DND-41 (cell line): ENCODE results near the gene DSCAM.

ENCODE experiments used
- ATAC-seq: fragments of 200-7000 bp; cut with Tn5 transposase; 3 replicates; pipeline ENCODE4 v1.9.1; 2021; ENCODE audit warnings: low read depth; ENCODE audit not compliant: insufficient read depth
- DNase-seq: peaks from one replicate; pipeline ENCODE4 v3.0.0-alpha.2; 2020
- H2AFZ ChIP-seq: 2 replicates; pipeline ENCODE4 v1.6.0; 2012; ENCODE audit warnings: low read depth, low read length
- H3K27ac ChIP-seq: 2 replicates; pipeline ENCODE4 v1.5.1; 2012; ENCODE audit warnings: low read length, inconsistent platforms
- H3K27me3 ChIP-seq: fragments of 200-600 bp; sonication (generic); 2 replicates; pipeline ENCODE4 v1.6.0; 2012; ENCODE audit warnings: low read length, mild to moderate bottlenecking, inconsistent platforms; ENCODE audit not compliant: insufficient read depth, poor library complexity
- H3K36me3 ChIP-seq: 2 replicates; pipeline ENCODE4 v1.5.1; 2012; ENCODE audit warnings: low read length, inconsistent platforms; ENCODE audit not compliant: insufficient read depth
- H3K4me1 ChIP-seq: 2 replicates; pipeline ENCODE4 v1.5.1; 2012; ENCODE audit warnings: mild to moderate bottlenecking, low read length; ENCODE audit not compliant: insufficient read depth
- H3K4me2 ChIP-seq: 2 replicates; pipeline ENCODE4 v1.6.0; 2012; ENCODE audit warnings: mild to moderate bottlenecking, moderate library complexity, low read length, inconsistent platforms; ENCODE audit not compliant: insufficient read depth
- H3K4me3 ChIP-seq, 2 experiments: fragments of 200-600 bp in 1 of 2; shearing (Covaris generic) in 1 of 2; 2 replicates each; pipeline ENCODE4 v1.5.1; 2012 to 2016; ENCODE audit warnings: inconsistent platforms in 2 of 2, low read length in 2 of 2, mild to moderate bottlenecking in 2 of 2, low read depth in 1 of 2, moderate library complexity in 1 of 2
- H3K79me2 ChIP-seq: 2 replicates; pipeline ENCODE4 v1.6.0; 2012; ENCODE audit warnings: low read length, inconsistent platforms; ENCODE audit not compliant: insufficient read depth
- H3K9ac ChIP-seq: 2 replicates; pipeline ENCODE4 v1.6.0; 2012; ENCODE audit warnings: low read depth, mild to moderate bottlenecking, inconsistent platforms, low read length, moderate library complexity
- H3K9me3 ChIP-seq: 2 replicates; pipeline ENCODE4 v1.5.1; 2012; ENCODE audit warnings: low read length, moderate library complexity, mild to moderate bottlenecking, inconsistent platforms; ENCODE audit not compliant: insufficient read depth, severe bottlenecking
- H4K20me1 ChIP-seq: 2 replicates; pipeline ENCODE4 v1.6.0; 2012; ENCODE audit warnings: low read length; ENCODE audit not compliant: insufficient read depth
- CTCF ChIP-seq: IDR thresholded peaks from 2 replicates; pipeline ENCODE4 v1.5.1; 2012; ENCODE audit warnings: borderline replicate concordance, low read length, moderate library complexity, mild to moderate bottlenecking; ENCODE audit not compliant: poor library complexity, severe bottlenecking; ENCODE audit errors: extremely low read depth
- EZH2 ChIP-seq: IDR thresholded peaks from 3 replicates; pipeline ENCODE4 v1.6.1; 2012; ENCODE audit warnings: borderline replicate concordance, low read depth, mild to moderate bottlenecking, moderate library complexity, low read length, inconsistent platforms; ENCODE audit not compliant: severe bottlenecking

DSCAM gene

DNA sequence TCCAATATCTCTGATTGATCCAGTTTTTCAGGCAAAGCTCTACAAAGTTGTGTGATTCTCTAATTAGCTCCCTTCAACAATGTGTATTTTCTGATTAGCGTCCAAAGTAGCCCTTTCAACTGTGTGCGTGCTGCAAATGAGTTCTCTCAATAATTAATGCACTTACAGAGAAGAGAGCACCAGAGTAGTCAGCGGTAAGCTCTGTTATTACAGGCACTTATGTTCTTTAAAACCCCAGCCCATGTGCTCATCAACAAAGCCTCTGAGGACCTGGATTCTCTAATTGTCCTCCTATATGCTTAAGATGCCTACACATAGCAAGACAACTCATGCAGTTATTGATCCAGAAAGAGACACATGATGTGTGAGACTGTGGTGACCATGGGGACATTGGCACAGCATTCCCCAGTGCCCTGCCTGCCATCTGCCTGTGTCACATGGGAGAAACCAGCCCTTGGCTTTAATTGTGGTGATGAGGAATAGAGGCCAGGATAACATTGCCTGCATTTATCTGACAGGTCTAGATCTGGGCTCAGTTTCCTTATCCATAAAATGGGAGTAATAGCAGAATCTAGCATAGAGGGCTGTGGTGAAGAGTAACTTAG, 828.0 kb downstream of the DSCAM start:
- H3K36me3 ChIP-seq = no peaks in the 10 kb centered on the region
- H3K4me1 ChIP-seq = no peaks in the 10 kb centered on the region
- no peak overlapping the region for H3K9ac ChIP-seq
- no peaks in the 10 kb centered on the region for H4K20me1 ChIP-seq
- H3K27ac ChIP-seq = no peak overlapping the region
- TF ChIP-seq EZH2 (no peak), CTCF (no peak)
- no peak overlapping the region for H2AFZ ChIP-seq
- no peaks in the 10 kb centered on the region for H3K79me2 ChIP-seq
- H3K9me3 ChIP-seq = no peaks in the 10 kb centered on the region
- no peak overlapping the region for H3K4me3 ChIP-seq
- no peaks in the 10 kb centered on the region for H3K27me3 ChIP-seq
- DNase-seq = no peak
- no peak for ATAC-seq
- no peak overlapping the region for H3K4me2 ChIP-seq

- H3K79me2 ChIP-seq = no peaks in the 10 kb centered on the region
Measured at GRCh38 chr21:40016667-40017066, 830.3 kb downstream of the DSCAM start.

GRCh38 chr21:40016234-40016633, 830.7 kb downstream of the DSCAM start:
- no peak overlapping the region for H3K27ac ChIP-seq
- H3K4me1 ChIP-seq = no peaks in the 10 kb centered on the region
- no peaks in the 10 kb centered on the region for H3K9me3 ChIP-seq
- no peak for DNase-seq
- H3K9ac ChIP-seq = no peak overlapping the region
- no peaks in the 10 kb centered on the region for H3K79me2 ChIP-seq
- TF ChIP-seq CTCF (no peak), EZH2 (no peak)
- H4K20me1 ChIP-seq = no peaks in the 10 kb centered on the region
- no peak overlapping the region for H3K4me3 ChIP-seq
- ATAC-seq = no peak
- H3K4me2 ChIP-seq = no peak overlapping the region
- H3K36me3 ChIP-seq = no peaks in the 10 kb centered on the region
- no peak overlapping the region for H2AFZ ChIP-seq
- no peaks in the 10 kb centered on the region for H3K27me3 ChIP-seq

More at GRCh38 chr21:40016667-40017066, 830.3 kb downstream of the DSCAM start:
- Histone ChIP-seq H4K20me1 (no peaks in the 10 kb centered on the region), H3K9ac (no peak overlapping the region), H3K9me3 (no peaks in the 10 kb centered on the region), H3K27ac (no peak overlapping the region), H3K4me3 (no peak overlapping the region), H3K4me1 (no peaks in the 10 kb centered on the region), H2AFZ (no peak overlapping the region), H3K4me2 (no peak overlapping the region), H3K27me3 (no peaks in the 10 kb centered on the region), H3K36me3 (no peaks in the 10 kb centered on the region)
- no peak for DNase-seq
- TF ChIP-seq EZH2 (no peak), CTCF (no peak)
- no peak for ATAC-seq

- no peak for ATAC-seq
- TF ChIP-seq CTCF (no peak), EZH2 (no peak)
- no peak for DNase-seq
- Histone ChIP-seq H2AFZ (no peak overlapping the region), H3K36me3 (no peaks in the 10 kb centered on the region), H3K4me3 (no peak overlapping the region), H3K27ac (no peak overlapping the region), H3K27me3 (no peaks in the 10 kb centered on the region), H3K79me2 (no peaks in the 10 kb centered on the region), H3K9ac (no peak overlapping the region), H3K4me1 (no peaks in the 10 kb centered on the region), H4K20me1 (no peaks in the 10 kb centered on the region), H3K9me3 (no peaks in the 10 kb centered on the region), H3K4me2 (no peak overlapping the region)
Measured at GRCh38 chr21:40015818-40016217, 831.1 kb downstream of the DSCAM start.
